Liver (tissue), 9 donors: ENCODE measurements around the gene MED28. TPM values are rescaled to one million over a fixed set of nuclear protein-coding genes. Genes with fewer than 3 reads are reported as not detected.

Source experiments
- DNase-seq: peaks from one replicate; pipeline ENCODE4 v3.0.0-alpha.2; 2017; ENCODE audit warnings: low spot score
- H3K27ac ChIP-seq, 2 donors: one replicate each; pipeline ENCODE4 v1.7.0; 2013; ENCODE audit warnings: inconsistent platforms in 2 of 2, low read length in 2 of 2, control low read depth in 1 of 2, low read depth in 1 of 2, mild to moderate bottlenecking in 1 of 2
- H3K27me3 ChIP-seq, 4 donors: one replicate each; pipeline versions ENCODE4 v1.6.1 to v1.7.0; 2013; ENCODE audit warnings: low read length in 3 of 4, inconsistent platforms in 1 of 4, mild to moderate bottlenecking in 1 of 4, moderate library complexity in 1 of 4; ENCODE audit not compliant: control insufficient read depth in 4 of 4, insufficient read depth in 4 of 4
- H3K36me3 ChIP-seq, 4 donors: one replicate each; pipeline versions ENCODE4 v1.6.1 to v1.7.0; 2013; ENCODE audit warnings: low read length in 3 of 4, mild to moderate bottlenecking in 3 of 4, low read depth in 1 of 4, moderate library complexity in 1 of 4; ENCODE audit not compliant: control insufficient read depth in 4 of 4, insufficient read depth in 3 of 4
- H3K4me1 ChIP-seq, 4 donors: one replicate each; pipeline versions ENCODE4 v1.6.1 to v1.7.0; 2013; ENCODE audit warnings: low read length in 3 of 4, mild to moderate bottlenecking in 3 of 4, moderate library complexity in 1 of 4; ENCODE audit not compliant: control insufficient read depth in 4 of 4, insufficient read depth in 4 of 4
- H3K4me3 ChIP-seq, 3 donors: one replicate each; pipeline versions ENCODE4 v1.6.1 to v1.7.0; 2013; ENCODE audit warnings: low read length in 3 of 3, control low read depth in 1 of 3, low read depth in 1 of 3, mild to moderate bottlenecking in 1 of 3
- H3K9ac ChIP-seq, 2 donors: one replicate each; pipeline ENCODE4 v1.7.0; 2013; ENCODE audit warnings: low read length in 2 of 2, mild to moderate bottlenecking in 2 of 2, moderate library complexity in 2 of 2, control low read depth in 1 of 2, low read depth in 1 of 2
- H3K9me3 ChIP-seq, 4 donors: one replicate each; pipeline versions ENCODE4 v1.6.1 to v1.7.0; 2013; ENCODE audit warnings: low read length in 3 of 4; ENCODE audit not compliant: control insufficient read depth in 4 of 4
- CTCF ChIP-seq: fragments of 150-350 bp; IDR thresholded peaks from 2 replicates; pipeline ENCODE4 v1.5.1; 2017; ENCODE audit warnings: improper control_type of control experiment, low read depth, low read length; ENCODE audit not compliant: missing input control
- EGR1 ChIP-seq, 2 donors: IDR thresholded peaks; 2 replicates each; pipeline ENCODE4 v1.6.1; 2016 to 2018; ENCODE audit warnings: antibody characterized with exemption in 2 of 2, low read depth in 2 of 2
- FOXA1 ChIP-seq: IDR thresholded peaks from 2 replicates; pipeline ENCODE4 v1.6.1; 2016; ENCODE audit warnings: antibody characterized with exemption
- FOXA2 ChIP-seq: IDR thresholded peaks from 2 replicates; pipeline ENCODE4 v1.6.1; 2016; ENCODE audit warnings: antibody characterized with exemption
- GABPA ChIP-seq, 2 donors: IDR thresholded peaks in 1 of 2; conservative IDR thresholded peaks in 1 of 2; 2 replicates each; pipeline ENCODE4 v1.6.1; 2016; ENCODE audit warnings: antibody characterized with exemption in 2 of 2, mild to moderate bottlenecking in 1 of 2, moderate library complexity in 1 of 2
- HNF4A ChIP-seq, 2 donors: conservative IDR thresholded peaks; 2 replicates each; pipeline ENCODE4 v1.6.1; 2016; ENCODE audit warnings: antibody characterized with exemption in 2 of 2, mild to moderate bottlenecking in 2 of 2
- HNF4G ChIP-seq: IDR thresholded peaks from 2 replicates; pipeline ENCODE4 v1.6.1; 2016; ENCODE audit warnings: antibody characterized with exemption
- JUND ChIP-seq, 2 donors: IDR thresholded peaks; 2 replicates each; pipeline ENCODE4 v1.6.1; 2016; ENCODE audit warnings: antibody characterized with exemption in 2 of 2
- MAX ChIP-seq: IDR thresholded peaks from 2 replicates; pipeline ENCODE4 v1.6.1; 2016; ENCODE audit warnings: antibody characterized with exemption
- NR2F2 ChIP-seq: IDR thresholded peaks from 2 replicates; pipeline ENCODE4 v1.6.1; 2016; ENCODE audit warnings: antibody characterized with exemption
- RAD21 ChIP-seq, 2 donors: IDR thresholded peaks; 2 replicates each; pipeline ENCODE4 v1.6.1; 2016; ENCODE audit warnings: antibody characterized with exemption in 2 of 2, mild to moderate bottlenecking in 2 of 2
- SP1 ChIP-seq: IDR thresholded peaks from 2 replicates; pipeline ENCODE4 v1.6.1; 2018; ENCODE audit warnings: antibody characterized with exemption, mild to moderate bottlenecking
- TAF1 ChIP-seq: conservative IDR thresholded peaks from 2 replicates; pipeline ENCODE4 v1.6.1; 2016; ENCODE audit warnings: antibody characterized with exemption, mild to moderate bottlenecking
- YY1 ChIP-seq: IDR thresholded peaks from 2 replicates; pipeline ENCODE4 v1.6.1; 2016; ENCODE audit warnings: antibody characterized with exemption, mild to moderate bottlenecking
- WGBS: extraction: QIAGEN DNeasy Blood & Tissue Kit; methylation state at CpG from one replicate; pipeline ENCODE4 v1.1.7; 2013; 5-methylcytosine and 5-hydroxymethylcytosine counted together
- polyA plus RNA-seq, 2 donors: library from polyadenylated mRNA; stranded (reverse) in 1 of 2; unstranded in 1 of 2; fragments of 200-250 nt in 1 of 2; fragments of >200 nt in 1 of 2; fragmentation: Nextera tagmentation in 1 of 2; extraction: Ambion mirVana in 1 of 2; gene quantifications; one replicate each; pipeline versions ENCODE4 v1.2.1 to v1.2.3, GENCODE V29; 2013 to 2015
- total RNA-seq, 2 donors: library from RNA; depleted of rRNA; stranded (reverse); fragments of >200 nt; gene quantifications; one replicate each; pipeline ENCODE4 v1.2.3, GENCODE V29; 2014
- TF ChIP-seq, protein P1 (sequence below): IDR thresholded peaks from 2 replicates; pipeline ENCODE4 v1.6.1; 2016; ENCODE audit warnings: antibody characterized with exemption, mild to moderate bottlenecking
- TF ChIP-seq, protein P2 (sequence below): IDR thresholded peaks from 2 replicates; pipeline ENCODE4 v1.6.1; 2016; ENCODE audit warnings: antibody characterized with exemption
- donor health status: healthy.
- donor health status: healthy.
- donor health status: healthy.
- donor health status: healthy.
- donor health status: healthy.

The MED28 gene
- total and polyA plus RNA-seq, 4 donors, result 6.3 to 26.8 (median 9.1) TPM

GRCh38 chr4:17619416-17620105 is 5.1 kb downstream of the MED28 start:
- Histone ChIP-seq H3K36me3 (peaks cover 8 to 45% (median 35%) of the 10 kb centered on the region in 4 donors), H3K9ac (no peak overlapping the region), H3K4me1 (peaks cover 2 to 26% (median 21%) of the 10 kb centered on the region in 4 donors), H3K27me3 (no peaks in the 10 kb centered on the region), H3K9me3 (no peaks in the 10 kb centered on the region), H3K27ac (no peak overlapping the region), H3K4me3 (no peak overlapping the region)
- DNase-seq, result no peak
- TF ChIP-seq GABPA (IDR thresholded peaks at IDR 0.05 in 1 of 2, conservative IDR thresholded peaks at IDR 0.05 in 1 of 2), result no peak
- TF ChIP-seq, protein P1, sequence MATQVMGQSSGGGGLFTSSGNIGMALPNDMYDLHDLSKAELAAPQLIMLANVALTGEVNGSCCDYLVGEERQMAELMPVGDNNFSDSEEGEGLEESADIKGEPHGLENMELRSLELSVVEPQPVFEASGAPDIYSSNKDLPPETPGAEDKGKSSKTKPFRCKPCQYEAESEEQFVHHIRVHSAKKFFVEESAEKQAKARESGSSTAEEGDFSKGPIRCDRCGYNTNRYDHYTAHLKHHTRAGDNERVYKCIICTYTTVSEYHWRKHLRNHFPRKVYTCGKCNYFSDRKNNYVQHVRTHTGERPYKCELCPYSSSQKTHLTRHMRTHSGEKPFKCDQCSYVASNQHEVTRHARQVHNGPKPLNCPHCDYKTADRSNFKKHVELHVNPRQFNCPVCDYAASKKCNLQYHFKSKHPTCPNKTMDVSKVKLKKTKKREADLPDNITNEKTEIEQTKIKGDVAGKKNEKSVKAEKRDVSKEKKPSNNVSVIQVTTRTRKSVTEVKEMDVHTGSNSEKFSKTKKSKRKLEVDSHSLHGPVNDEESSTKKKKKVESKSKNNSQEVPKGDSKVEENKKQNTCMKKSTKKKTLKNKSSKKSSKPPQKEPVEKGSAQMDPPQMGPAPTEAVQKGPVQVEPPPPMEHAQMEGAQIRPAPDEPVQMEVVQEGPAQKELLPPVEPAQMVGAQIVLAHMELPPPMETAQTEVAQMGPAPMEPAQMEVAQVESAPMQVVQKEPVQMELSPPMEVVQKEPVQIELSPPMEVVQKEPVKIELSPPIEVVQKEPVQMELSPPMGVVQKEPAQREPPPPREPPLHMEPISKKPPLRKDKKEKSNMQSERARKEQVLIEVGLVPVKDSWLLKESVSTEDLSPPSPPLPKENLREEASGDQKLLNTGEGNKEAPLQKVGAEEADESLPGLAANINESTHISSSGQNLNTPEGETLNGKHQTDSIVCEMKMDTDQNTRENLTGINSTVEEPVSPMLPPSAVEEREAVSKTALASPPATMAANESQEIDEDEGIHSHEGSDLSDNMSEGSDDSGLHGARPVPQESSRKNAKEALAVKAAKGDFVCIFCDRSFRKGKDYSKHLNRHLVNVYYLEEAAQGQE, result no peak
- no peak for TF ChIP-seq CTCF
- no peak for TF ChIP-seq FOXA1
- no peak for TF ChIP-seq HNF4G
- TF ChIP-seq TAF1, result no peak
- WGBS, result 68% methylated on average over 7 of the region's 7 CpGs

DNA sequence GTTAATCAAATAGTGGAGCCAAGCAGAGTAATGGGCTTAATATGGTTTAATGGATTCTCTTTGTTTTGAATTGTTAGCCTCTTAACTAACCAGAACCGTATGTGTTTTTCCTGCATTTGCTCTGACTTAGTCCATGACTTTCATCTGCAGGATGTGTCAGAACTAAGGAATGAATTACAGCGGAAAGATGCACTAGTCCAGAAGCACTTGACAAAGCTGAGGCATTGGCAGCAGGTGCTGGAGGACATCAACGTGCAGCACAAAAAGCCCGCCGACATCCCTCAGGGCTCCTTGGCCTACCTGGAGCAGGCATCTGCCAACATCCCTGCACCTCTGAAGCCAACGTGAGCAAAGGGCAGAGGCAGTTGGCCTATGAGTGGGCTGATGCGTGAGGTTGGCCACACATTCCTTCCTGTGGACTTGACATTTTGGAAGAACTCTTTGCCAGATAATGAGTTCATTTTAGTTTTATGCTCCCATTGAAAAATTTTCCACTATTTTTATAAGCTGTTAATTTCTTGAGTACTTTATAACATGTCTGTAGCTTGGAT is 9.1 kb downstream of the MED28 start:
- 80% methylated on average over 7 of the region's 7 CpGs for WGBS
- Histone ChIP-seq H3K36me3 (peaks cover 17 to 78% (median 63%) of the 10 kb centered on the region in 4 donors), H3K9me3 (no peaks in the 10 kb centered on the region), H3K9ac (no peak overlapping the region), H3K4me3 (no peak overlapping the region), H3K27ac (no peak overlapping the region), H3K27me3 (no peaks in the 10 kb centered on the region), H3K4me1 (peaks cover 0 to 6% (median 3%) of the 10 kb centered on the region in 4 donors)
- no peak for DNase-seq
- TF ChIP-seq TAF1, result no peak
- TF ChIP-seq JUND (IDR thresholded peaks at IDR 0.05), result no peak
- TF ChIP-seq HNF4G, result no peak
- no peak for TF ChIP-seq FOXA2
- TF ChIP-seq, protein P1, result no peak
- no peak for TF ChIP-seq FOXA1
- TF ChIP-seq RAD21 (IDR thresholded peaks at IDR 0.05), result no peak
- no peak for TF ChIP-seq EGR1 (IDR thresholded peaks at IDR 0.05; ENCODE audit: low read depth in 2 of 2)
- TF ChIP-seq, protein P2, sequence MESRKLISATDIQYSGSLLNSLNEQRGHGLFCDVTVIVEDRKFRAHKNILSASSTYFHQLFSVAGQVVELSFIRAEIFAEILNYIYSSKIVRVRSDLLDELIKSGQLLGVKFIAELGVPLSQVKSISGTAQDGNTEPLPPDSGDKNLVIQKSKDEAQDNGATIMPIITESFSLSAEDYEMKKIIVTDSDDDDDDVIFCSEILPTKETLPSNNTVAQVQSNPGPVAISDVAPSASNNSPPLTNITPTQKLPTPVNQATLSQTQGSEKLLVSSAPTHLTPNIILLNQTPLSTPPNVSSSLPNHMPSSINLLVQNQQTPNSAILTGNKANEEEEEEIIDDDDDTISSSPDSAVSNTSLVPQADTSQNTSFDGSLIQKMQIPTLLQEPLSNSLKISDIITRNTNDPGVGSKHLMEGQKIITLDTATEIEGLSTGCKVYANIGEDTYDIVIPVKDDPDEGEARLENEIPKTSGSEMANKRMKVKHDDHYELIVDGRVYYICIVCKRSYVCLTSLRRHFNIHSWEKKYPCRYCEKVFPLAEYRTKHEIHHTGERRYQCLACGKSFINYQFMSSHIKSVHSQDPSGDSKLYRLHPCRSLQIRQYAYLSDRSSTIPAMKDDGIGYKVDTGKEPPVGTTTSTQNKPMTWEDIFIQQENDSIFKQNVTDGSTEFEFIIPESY, result no peak
- TF ChIP-seq SP1, result no peak
- no peak for TF ChIP-seq MAX
- no peak for TF ChIP-seq YY1
- TF ChIP-seq CTCF, result no peak
- no peak for TF ChIP-seq NR2F2
- no peak for TF ChIP-seq HNF4A (conservative IDR thresholded peaks at IDR 0.05)
- TF ChIP-seq GABPA (IDR thresholded peaks at IDR 0.05 in 1 of 2, conservative IDR thresholded peaks at IDR 0.05 in 1 of 2), result no peak
